Uterus (tissue), 4 donors: ENCODE measurements around the gene C15orf61. TPM values are rescaled to one million over a fixed set of nuclear protein-coding genes. Genes with fewer than 3 reads are reported as not detected.

ENCODE experiments used
- DNase-seq, 2 donors: peaks; one replicate each; pipeline ENCODE4 v3.0.0-alpha.2; 2019 to 2020
- H3K27ac ChIP-seq, 2 donors: fragments of 200-600 bp; sonication (generic); 1 replicate in 1 of 2; 2 replicates in 1 of 2; pipeline ENCODE4 v1.5.1; 2016 to 2018
- H3K27me3 ChIP-seq, 2 donors: fragments of 200-600 bp; sonication (generic); one replicate each; pipeline ENCODE4 v1.5.1; 2018 to 2019; ENCODE audit warnings: control low read depth in 1 of 2
- H3K36me3 ChIP-seq, 2 donors: fragments of 200-600 bp; sonication (generic); one replicate each; pipeline ENCODE4 v1.5.1; 2019; ENCODE audit warnings: control low read depth in 1 of 2
- H3K4me1 ChIP-seq, 2 donors: fragments of 200-600 bp; sonication (generic); one replicate each; pipeline ENCODE4 v1.5.1; 2018 to 2019; ENCODE audit warnings: control low read depth in 1 of 2
- H3K4me3 ChIP-seq, 2 donors: fragments of 200-600 bp; sonication (generic); 1 replicate in 1 of 2; 2 replicates in 1 of 2; pipeline ENCODE4 v1.5.1; 2018 to 2019; ENCODE audit warnings: mild to moderate bottlenecking in 1 of 2
- H3K9me3 ChIP-seq, 2 donors: fragments of 200-600 bp; sonication (generic); one replicate each; pipeline ENCODE4 v1.5.1; 2019; ENCODE audit warnings: control low read depth in 1 of 2
- CTCF ChIP-seq, 4 experiments: fragments of 200-600 bp in 2 of 4; fragments of 450-650 bp in 2 of 4; sonication (generic) in 2 of 4; IDR thresholded peaks; one replicate each; pipeline ENCODE4 v1.5.1; 2016 to 2019; ENCODE audit warnings: antibody characterized with exemption in 4 of 4, mild to moderate bottlenecking in 2 of 4, moderate library complexity in 1 of 4
- POLR2A ChIP-seq, 2 donors: fragments of 450-650 bp; IDR thresholded peaks; one replicate each; pipeline ENCODE4 v1.6.1; 2016; ENCODE audit warnings: antibody characterized with exemption in 2 of 2, mild to moderate bottlenecking in 1 of 2, moderate library complexity in 1 of 2
- intact Hi-C: fragments of 100-400 bp; cut with DNase I; formaldehyde crosslinking; loops from one replicate; pipeline ENCODE4 v1.15.1; 2023; ENCODE audit warnings: low total_unique reads
- total RNA-seq, 4 donors: library from RNA; depleted of rRNA in 3 of 4; stranded (reverse); fragments of >200 nt in 3 of 4; gene quantifications; one replicate each; pipeline versions ENCODE4 v1.1.0 to v1.2.4, GENCODE V29; 2014 to 2023
- donor health status: DM: yes; HTN: yes; CAD: no.

Gene C15orf61
- total RNA-seq, 4 donors from 2014 or later = 0.51 to 11.5 (median 4.9) TPM

GRCh38 chr15:67523330-67523729, 2.4 kb downstream of the C15orf61 start:
- TF ChIP-seq POLR2A (IDR thresholded peaks at IDR 0.05) = no peak
- TF ChIP-seq CTCF (IDR thresholded peaks at IDR 0.05) = no peak
- H3K9me3 ChIP-seq = no peaks in the 10 kb centered on the region
- DNase-seq = no peak
- intact Hi-C loops = no loop called here
- H3K4me3 ChIP-seq = no peak overlapping the region
- H3K27me3 ChIP-seq = no peaks in the 10 kb centered on the region
- peaks cover 0 to 6% of the 10 kb centered on the region in 2 donors for H3K4me1 ChIP-seq
- peak overlapping the region in 1 of 2 donors; percentile 97 for H3K27ac ChIP-seq
- H3K36me3 ChIP-seq = no peaks in the 10 kb centered on the region

- intact Hi-C loops = no loop called here
Observed at GRCh38 chr15:67524235-67524634, 3.3 kb downstream of the C15orf61 start.

GRCh38 chr15:67528513-67528912, 7.6 kb downstream of the C15orf61 start:
- intact Hi-C loops = no loop called here
- no peaks in the 10 kb centered on the region for H3K27me3 ChIP-seq
- H3K4me3 ChIP-seq = no peak overlapping the region
- DNase-seq = no peak
- H3K36me3 ChIP-seq = no peaks in the 10 kb centered on the region
- no peak overlapping the region for H3K27ac ChIP-seq
- no peaks in the 10 kb centered on the region for H3K9me3 ChIP-seq
- no peaks in the 10 kb centered on the region for H3K4me1 ChIP-seq
- TF ChIP-seq POLR2A (IDR thresholded peaks at IDR 0.05) (no peak), CTCF (IDR thresholded peaks at IDR 0.05) (no peak)

More at GRCh38 chr15:67524235-67524634, 3.3 kb downstream of the C15orf61 start:
- TF ChIP-seq CTCF (IDR thresholded peaks at IDR 0.05) (no peak), POLR2A (IDR thresholded peaks at IDR 0.05) (no peak)
- no peak for DNase-seq
- peaks cover 0 to 6% of the 10 kb centered on the region in 2 donors for H3K4me1 ChIP-seq
- no peak overlapping the region for H3K27ac ChIP-seq
- no peaks in the 10 kb centered on the region for H3K9me3 ChIP-seq
- H3K27me3 ChIP-seq = no peaks in the 10 kb centered on the region
- H3K36me3 ChIP-seq = no peaks in the 10 kb centered on the region
- no peak overlapping the region for H3K4me3 ChIP-seq

DNA sequence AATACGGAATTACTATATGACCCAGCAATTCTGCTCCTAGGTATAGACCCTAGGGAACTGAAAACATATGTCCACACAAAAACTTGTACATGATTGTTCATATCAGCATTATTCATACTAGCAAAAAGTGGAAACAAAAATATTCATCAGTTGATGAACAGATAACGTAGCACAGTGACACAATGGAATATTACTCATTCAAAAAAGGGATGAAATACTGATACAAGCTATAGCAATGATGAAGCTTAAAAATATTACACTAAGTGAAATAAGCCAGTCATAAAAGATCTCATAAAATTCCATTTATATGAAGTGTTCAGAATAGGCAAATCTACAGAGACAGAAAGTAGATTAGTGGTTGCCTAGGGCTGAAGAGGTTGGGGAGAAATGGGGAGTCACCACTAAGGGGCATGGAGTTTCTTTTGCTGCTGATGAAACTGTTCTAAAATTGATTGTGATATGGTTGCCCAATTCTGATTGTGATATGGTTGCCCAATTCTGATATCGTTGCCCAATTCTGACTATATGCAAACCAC, 10.5 kb downstream of the C15orf61 start:
- no peaks in the 10 kb centered on the region for H3K4me1 ChIP-seq
- H3K27me3 ChIP-seq = no peaks in the 10 kb centered on the region
- no peaks in the 10 kb centered on the region for H3K9me3 ChIP-seq
- H3K27ac ChIP-seq = no peak overlapping the region
- H3K4me3 ChIP-seq = no peak overlapping the region
- intact Hi-C loops = no loop called here
- DNase-seq = no peak
- H3K36me3 ChIP-seq = no peaks in the 10 kb centered on the region
- TF ChIP-seq CTCF (IDR thresholded peaks at IDR 0.05) = no peak
- no peak for TF ChIP-seq POLR2A (IDR thresholded peaks at IDR 0.05)

DNA sequence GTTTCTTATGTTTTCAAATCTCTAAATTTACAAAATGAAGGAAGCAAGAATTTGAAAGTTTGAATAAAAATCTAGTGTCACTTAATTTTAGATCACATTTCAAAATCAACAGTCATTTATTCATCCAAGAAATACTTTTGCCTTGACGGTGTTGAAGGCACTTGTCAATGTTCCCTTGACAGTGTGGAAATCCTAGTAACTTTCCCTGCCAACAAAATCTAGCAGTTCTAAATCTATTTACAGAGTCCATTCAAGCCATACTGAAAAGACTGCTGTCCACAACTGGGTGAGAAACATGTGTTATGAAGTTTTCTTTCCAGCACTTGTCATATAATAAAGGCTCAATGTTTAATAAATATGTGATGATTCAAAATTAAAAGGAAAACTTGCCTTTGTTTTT, 12.9 kb downstream of the C15orf61 start:
- H3K27me3 ChIP-seq = no peaks in the 10 kb centered on the region
- H3K9me3 ChIP-seq = no peaks in the 10 kb centered on the region
- H3K4me1 ChIP-seq = no peaks in the 10 kb centered on the region
- no peak overlapping the region for H3K4me3 ChIP-seq
- no peak for DNase-seq
- no peak overlapping the region for H3K27ac ChIP-seq
- TF ChIP-seq POLR2A (IDR thresholded peaks at IDR 0.05) = no peak
- no peak for TF ChIP-seq CTCF (IDR thresholded peaks at IDR 0.05)
- intact Hi-C loops = no loop called here
- H3K36me3 ChIP-seq = no peaks in the 10 kb centered on the region
